K562 (cell line): Measurements from ENCODE around the gene CSAD. TPM values are rescaled to one million over a fixed set of nuclear protein-coding genes. Genes with fewer than 3 reads are reported as not detected.

Experiments
- ARID1B ChIP-seq: fragments of 450-650 bp; IDR thresholded peaks from 2 replicates; pipeline ENCODE4 v1.6.1; 2016; ENCODE audit warnings: antibody characterized with exemption, mild to moderate bottlenecking, inconsistent platforms
- BMI1 ChIP-seq: fragments of 150-350 bp; IDR thresholded peaks from 2 replicates; pipeline ENCODE4 v1.6.1; 2014; ENCODE audit warnings: low read length
- CHD7 ChIP-seq: fragments of 200-600 bp; sonication (generic); IDR thresholded peaks from one replicate; pipeline ENCODE4 v1.6.1; 2012; ENCODE audit warnings: mild to moderate bottlenecking, low read depth, low read length, inconsistent platforms
- ELK3 ChIP-seq: fragments of 450-650 bp; formaldehyde crosslinking; IDR thresholded peaks from 2 replicates; pipeline ENCODE4 v1.4.0; 2020; ENCODE audit warnings: mild to moderate bottlenecking
- EP300 ChIP-seq: IDR thresholded peaks from 2 replicates; pipeline ENCODE4 v1.6.1; 2012; ENCODE audit warnings: low read length, improper control_type of control experiment
- GTF2B ChIP-seq: IDR thresholded peaks from 2 replicates; pipeline ENCODE4 v1.6.1; 2011; ENCODE audit not compliant: insufficient read length; ENCODE audit errors: extremely low read depth
- NFE2 ChIP-seq: IDR thresholded peaks from 2 replicates; pipeline ENCODE4 v1.6.1; 2014; ENCODE audit warnings: antibody characterized with exemption, low read depth
- PKNOX1 ChIP-seq: fragments of 450-650 bp; IDR thresholded peaks from 2 replicates; pipeline ENCODE4 v1.6.1; 2016
- RAD21 ChIP-seq, 2 experiments: fragments of 250-450 bp in 1 of 2; fragments of 450-650 bp in 1 of 2; sonication (Bioruptor Pico) in 1 of 2; formaldehyde crosslinking in 1 of 2; IDR thresholded peaks in 1 of 2; conservative IDR thresholded peaks in 1 of 2; 2 replicates each; pipeline versions ENCODE4 v1.4.0 to v1.8.0; 2020 to 2022; ENCODE audit warnings: mild to moderate bottlenecking in 2 of 2, moderate library complexity in 1 of 2
- SETDB1 ChIP-seq: IDR thresholded peaks from one replicate; pipeline ENCODE4 v1.6.1; 2012; ENCODE audit warnings: low read length, control low read depth, inconsistent platforms
- TAL1 ChIP-seq: fragments of 450-650 bp; IDR thresholded peaks from 2 replicates; pipeline ENCODE4 v1.6.1; 2016; ENCODE audit warnings: mild to moderate bottlenecking
- ZNF134 ChIP-seq: fragments of 250-450 bp; sonication (Bioruptor Pico); conservative IDR thresholded peaks from 2 replicates; pipeline ENCODE4 v1.4.0; 2020
- ZNF280B ChIP-seq: fragments of 250-450 bp; sonication (Bioruptor Pico); IDR thresholded peaks from 2 replicates; pipeline ENCODE4 v1.5.1; 2021; ENCODE audit warnings: mild to moderate bottlenecking
- polyA plus RNA-seq, 8 experiments: library from polyadenylated mRNA; depleted of rRNA in 4 of 8; stranded (reverse) in 5 of 8; unstranded in 3 of 8; fragments of >200 nt; fragmentation: Nextera tagmentation in 2 of 8; fragmentation: Illumina TruSeq in 1 of 8; extraction: Ambion mirVana in 2 of 8; extraction: Trizol in 1 of 8; gene quantifications; 2 replicates each; pipeline versions ENCODE4 v1.2.1 to v1.2.3, GENCODE V29; 2011 to 2014; ENCODE audit warnings: inconsistent platforms in 1 of 8, missing spikeins in 1 of 8
- total RNA-seq, 7 experiments: library from RNA; depleted of rRNA in 6 of 7; stranded (reverse); fragments of >200 nt in 6 of 7; fragmentation: Illumina TruSeq in 2 of 7; extraction: Trizol in 2 of 7; gene quantifications; 2 replicates each; pipeline versions ENCODE4 v1.2.1 to v1.2.3, GENCODE V29; 2011 to 2021; ENCODE audit warnings: low replicate concordance in 1 of 7

The CSAD gene
- total and polyA plus RNA-seq, 9 of the 15 experiments (the other 6 are each of a cell fraction or from before 2014, with no cell fraction given), result 1.8 to 19.6 (median 8.1) TPM

GRCh38 chr12:53143355-53143754 is 37.4 kb downstream of the CSAD start (continued):
- no peak for TF ChIP-seq ZNF134 (CRISPR knock-in tag)
- peak; percentile 31; the same call in 1 of the 2 replicates for TF ChIP-seq EP300
- TF ChIP-seq ELK3, result no peak
- TF ChIP-seq RAD21 (CRISPR knock-in tag; conservative IDR thresholded peaks at IDR 0.05 in 1 of 2, IDR thresholded peaks at IDR 0.05 in 1 of 2), result no peak
- TF ChIP-seq CHD7, result no peak
- TF ChIP-seq ZNF280B (CRISPR knock-in tag), result no peak
- peak; percentile 65 for TF ChIP-seq PKNOX1
- peak; percentile 22; the same call in 1 of the 2 replicates for TF ChIP-seq TAL1
- TF ChIP-seq SETDB1, result no peak
- peak; percentile 60 for TF ChIP-seq NFE2
- TF ChIP-seq ARID1B, result peak; percentile 49
- no peak for TF ChIP-seq BMI1
- no peak for TF ChIP-seq GTF2B
